K562 (cell line): ENCODE measurements around the gene FAM219B. TPM values are rescaled to one million over a fixed set of nuclear protein-coding genes. Genes with fewer than 3 reads are reported as not detected.

Source experiments
- BCOR ChIP-seq: fragments of 450-650 bp; IDR thresholded peaks from 2 replicates; pipeline ENCODE4 v1.6.1; 2016
- BRF1 ChIP-seq: IDR thresholded peaks from 3 replicates; pipeline ENCODE4 v1.6.1; 2011; ENCODE audit warnings: borderline replicate concordance, mild to moderate bottlenecking; ENCODE audit not compliant: insufficient read length; ENCODE audit errors: extremely low read depth
- FOXO4 ChIP-seq: fragments of 450-650 bp; formaldehyde crosslinking; IDR thresholded peaks from 2 replicates; pipeline ENCODE4 v1.4.0; 2020; ENCODE audit warnings: mild to moderate bottlenecking, moderate library complexity
- HLTF ChIP-seq: fragments of 450-650 bp; IDR thresholded peaks from 2 replicates; pipeline ENCODE4 v1.6.1; 2016
- REST ChIP-seq, 2 experiments: fragments of 450-650 bp; formaldehyde crosslinking in 1 of 2; IDR thresholded peaks; 2 replicates each; pipeline versions ENCODE4 v1.4.0 to v1.6.1; 2014 to 2020; ENCODE audit warnings: mild to moderate bottlenecking in 2 of 2, borderline replicate concordance in 1 of 2, low read depth in 1 of 2
- SMAD4 ChIP-seq: fragments of 250-450 bp; sonication (Bioruptor Pico); conservative IDR thresholded peaks from 2 replicates; pipeline ENCODE4 v1.8.0; 2021; ENCODE audit warnings: inconsistent platforms, mild to moderate bottlenecking, moderate library complexity
- SRSF1 ChIP-seq: fragments of 200-400 bp; formaldehyde crosslinking; IDR thresholded peaks from 2 replicates; pipeline ENCODE4 v1.6.1; 2017; ENCODE audit warnings: mild to moderate bottlenecking, low read depth, low read length, moderate library complexity
- TAF7 ChIP-seq: fragments of 450-650 bp; IDR thresholded peaks from 2 replicates; pipeline ENCODE4 v1.6.1; 2016; ENCODE audit warnings: missing genetic modification characterization, missing compliant biosample characterization
- TEAD1 ChIP-seq, 2 experiments: fragments of 450-650 bp in 1 of 2; sonication (generic) in 1 of 2; formaldehyde crosslinking; IDR thresholded peaks; 2 replicates each; pipeline versions ENCODE4 v1.4.0 to v1.8.0; 2020 to 2022; ENCODE audit warnings: mild to moderate bottlenecking in 2 of 2, missing genetic modification reagents in 1 of 2
- TFE3 ChIP-seq: fragments of 450-650 bp; formaldehyde crosslinking; IDR thresholded peaks from 2 replicates; pipeline ENCODE4 v1.4.0; 2020; ENCODE audit warnings: mild to moderate bottlenecking, mixed read lengths
- ZBTB5 ChIP-seq: fragments of 450-650 bp; IDR thresholded peaks from 2 replicates; pipeline ENCODE4 v1.6.1; 2017; ENCODE audit warnings: antibody characterized with exemption
- ZNF165 ChIP-seq: fragments of 250-450 bp; sonication (Bioruptor Pico); IDR thresholded peaks from 2 replicates; pipeline ENCODE4 v1.4.0; 2020; ENCODE audit warnings: borderline replicate concordance
- ZNF3 ChIP-seq: fragments of 250-450 bp; sonication (Bioruptor Pico); IDR thresholded peaks from 2 replicates; pipeline ENCODE4 v1.5.0; 2021; ENCODE audit warnings: mild to moderate bottlenecking, moderate library complexity
- ZNF780A ChIP-seq: fragments of 250-450 bp; sonication (Bioruptor Pico); IDR thresholded peaks from 2 replicates; pipeline ENCODE4 v1.5.0; 2021; ENCODE audit warnings: mild to moderate bottlenecking
- polyA plus RNA-seq, 8 experiments: library from polyadenylated mRNA; depleted of rRNA in 4 of 8; stranded (reverse) in 5 of 8; unstranded in 3 of 8; fragments of >200 nt; fragmentation: Nextera tagmentation in 2 of 8; fragmentation: Illumina TruSeq in 1 of 8; extraction: Ambion mirVana in 2 of 8; extraction: Trizol in 1 of 8; gene quantifications; 2 replicates each; pipeline versions ENCODE4 v1.2.1 to v1.2.3, GENCODE V29; 2011 to 2014; ENCODE audit warnings: inconsistent platforms in 1 of 8, missing spikeins in 1 of 8
- total RNA-seq, 7 experiments: library from RNA; depleted of rRNA in 6 of 7; stranded (reverse); fragments of >200 nt in 6 of 7; fragmentation: Illumina TruSeq in 2 of 7; extraction: Trizol in 2 of 7; gene quantifications; 2 replicates each; pipeline versions ENCODE4 v1.2.1 to v1.2.3, GENCODE V29; 2011 to 2021; ENCODE audit warnings: low replicate concordance in 1 of 7

The FAM219B gene
- total and polyA plus RNA-seq, 9 of the 15 experiments (the other 6 are each of a cell fraction or from before 2014, with no cell fraction given): 6.8 to 50.4 (median 29.4) TPM

- TF ChIP-seq REST (IDR thresholded peaks at IDR 0.05; ENCODE audit: borderline replicate concordance) (no peak), REST (CRISPR knock-in tag; IDR thresholded peaks at IDR 0.05; ENCODE audit: low read depth) (0 out of 2 replicates have a peak, but pooled peaks have one; percentile 32), FOXO4 (CRISPR knock-in tag) (peak; percentile 68; the same call in 1 of the 2 replicates), ZNF165 (no peak), SMAD4 (CRISPR knock-in tag) (0 out of 2 replicates have a peak, but pooled peaks have one; percentile 55), HLTF (no peak), TFE3 (CRISPR knock-in tag) (no peak), ZBTB5 (no peak), BRF1 (no peak), TAF7 (tag) (no peak; the same call in 1 of the 2 replicates), ZNF3 (CRISPR knock-in tag) (no peak), SRSF1 (no peak), ZNF780A (CRISPR knock-in tag) (no peak), BCOR (no peak), TEAD1 (CRISPR knock-in tag; IDR thresholded peaks at IDR 0.05) (no peak; a peak in 2 of 4 replicates)
Observed at GRCh38 chr15:74873036-74873755, 33.5 kb downstream of the FAM219B start, which contains the start of gene SCAMP2 (continued).
